Activated T-helper 1 cell treated with anti-CD3 and anti-CD28 coated beads, Interleukin-2, amount 50 U/mL, for 16 hours (primary cell): ENCODE results near the gene TM9SF3.
"Not testable (repeated sequence)": the region's sequence is repeated elsewhere in the genome, so short reads cannot be mapped to it uniquely, and the experiment has no call there.

Experiments used
- DNase-seq, 2 donors: peaks; one replicate each; pipeline ENCODE4 v3.0.0-alpha.2; 2020; ENCODE audit warnings: low read depth in 1 of 2, low spot score in 1 of 2

The TM9SF3 gene

DNA sequence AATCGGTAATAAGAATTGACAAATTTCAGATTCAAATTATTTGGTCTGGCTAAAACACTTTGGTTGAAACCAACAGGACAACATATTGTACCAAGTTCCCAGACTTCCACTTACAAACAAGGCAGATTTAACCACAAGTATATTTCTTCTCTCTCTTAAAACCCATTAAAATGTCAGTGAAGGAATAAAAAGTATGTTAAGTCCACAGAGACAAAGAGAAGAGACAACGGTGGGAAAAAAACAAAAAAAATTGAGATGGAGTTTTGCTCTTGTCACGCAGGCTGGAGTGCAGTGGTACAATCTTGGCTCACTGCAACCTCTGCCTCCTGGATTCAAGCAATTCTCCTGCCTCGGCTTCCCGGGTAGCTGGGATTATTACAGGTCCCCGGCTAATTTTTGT is 16.3 kb downstream of the TM9SF3 start:
- DNase-seq: no peak

- DNase-seq: no peak
Measured at GRCh38 chr10:96568402-96568801, 18.4 kb downstream of the TM9SF3 start.

DNA sequence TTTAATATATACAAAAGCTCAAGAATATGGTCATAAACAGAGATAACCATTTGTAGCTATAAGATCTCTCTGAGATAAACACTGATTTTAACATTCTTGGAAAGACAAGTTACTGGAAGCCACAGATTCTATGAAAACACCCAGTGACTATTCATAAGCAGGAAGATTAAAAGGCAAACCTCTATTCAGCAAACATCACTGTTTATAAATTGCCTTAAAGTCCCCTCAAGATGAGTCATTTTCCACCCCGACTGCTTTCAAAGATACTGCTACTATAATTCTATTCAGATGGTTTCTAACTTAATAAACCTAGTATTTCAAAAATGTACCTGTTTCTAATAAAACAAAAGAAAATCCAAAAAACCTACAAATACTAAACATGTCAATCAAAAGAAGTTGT is 21.0 kb downstream of the TM9SF3 start:
- DNase-seq: no peak

DNA sequence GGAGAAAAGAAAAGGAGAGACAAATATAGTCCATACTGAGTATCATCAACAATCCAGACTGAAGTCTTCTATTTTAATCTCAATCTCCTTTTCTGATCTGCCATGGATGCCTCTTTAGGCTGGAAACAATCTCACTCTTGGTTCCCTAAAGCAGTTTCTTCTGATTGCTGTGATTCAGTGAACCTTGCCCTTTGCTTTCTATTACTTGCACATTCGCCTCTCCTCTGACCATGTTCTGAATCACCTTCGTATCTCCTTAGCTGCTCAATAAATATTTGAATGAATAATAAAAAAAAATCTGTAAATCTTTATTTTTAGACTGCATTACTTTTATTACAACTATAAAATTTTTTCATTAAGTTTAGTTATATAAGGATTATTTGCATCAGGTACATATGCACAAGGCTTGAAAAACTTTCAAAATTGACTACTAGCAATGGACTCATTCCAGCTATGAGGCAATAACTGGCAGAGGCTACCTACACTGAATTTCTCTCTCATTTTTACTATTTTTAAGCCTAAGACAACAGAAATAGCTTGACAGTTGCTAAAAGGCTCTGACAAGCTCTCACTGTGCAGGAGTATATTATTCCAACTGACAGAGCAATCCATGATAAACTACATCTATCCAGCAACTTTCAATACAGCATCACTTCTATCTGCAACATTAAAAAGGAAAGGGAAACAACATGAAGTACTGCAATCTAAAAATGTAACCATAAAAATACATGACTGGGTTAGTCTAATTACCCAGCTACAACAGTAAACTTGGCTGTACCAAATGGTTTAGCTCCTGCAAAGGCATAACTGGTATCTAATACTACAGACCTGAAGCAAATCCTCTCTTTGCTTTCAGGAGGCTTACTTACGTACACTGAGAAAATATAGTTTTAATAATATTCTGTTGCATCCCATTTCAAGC is 25.6 kb downstream of the TM9SF3 start:
- no peak for DNase-seq

- DNase-seq: no peak
Measured at GRCh38 chr10:96560489-96560888, 26.3 kb downstream of the TM9SF3 start.

DNA sequence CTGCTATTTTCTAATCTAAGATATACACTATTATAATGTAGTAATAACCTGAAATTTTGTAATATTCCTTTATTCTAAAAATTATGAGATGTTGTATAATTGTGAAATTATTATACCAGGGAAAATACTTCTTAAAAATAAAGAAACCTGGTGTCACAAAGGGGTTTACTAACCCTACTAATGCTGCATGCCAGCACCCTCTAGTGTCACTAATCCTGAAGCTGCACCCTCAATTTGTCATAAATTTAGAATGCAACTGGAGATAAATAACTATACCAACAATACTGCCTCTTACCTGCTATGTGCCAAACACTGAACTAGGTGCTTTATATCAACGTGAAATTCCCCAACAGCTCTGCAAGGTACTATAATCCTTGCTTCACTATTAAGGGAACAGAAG is 30.8 kb downstream of the TM9SF3 start:
- DNase-seq: no peak

DNA sequence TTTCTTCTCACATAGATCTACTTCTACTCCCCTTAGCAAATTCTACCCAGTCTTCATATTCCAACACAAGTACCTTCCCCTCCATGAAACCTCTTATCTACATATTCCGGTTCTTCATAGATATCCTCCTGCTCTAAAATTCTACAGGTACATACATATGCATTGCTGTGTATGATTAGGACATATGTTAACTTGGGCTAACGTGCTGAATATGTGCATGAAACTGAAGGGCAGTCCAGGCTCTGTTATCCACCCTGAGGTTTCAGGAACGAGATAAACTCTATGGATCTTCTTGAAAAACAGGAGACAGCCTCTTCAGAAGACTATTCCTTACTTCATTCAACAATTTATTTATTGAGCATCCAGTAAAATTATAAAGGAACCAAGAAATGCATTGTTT is 31.5 kb downstream of the TM9SF3 start:
- DNase-seq: no peak

DNA sequence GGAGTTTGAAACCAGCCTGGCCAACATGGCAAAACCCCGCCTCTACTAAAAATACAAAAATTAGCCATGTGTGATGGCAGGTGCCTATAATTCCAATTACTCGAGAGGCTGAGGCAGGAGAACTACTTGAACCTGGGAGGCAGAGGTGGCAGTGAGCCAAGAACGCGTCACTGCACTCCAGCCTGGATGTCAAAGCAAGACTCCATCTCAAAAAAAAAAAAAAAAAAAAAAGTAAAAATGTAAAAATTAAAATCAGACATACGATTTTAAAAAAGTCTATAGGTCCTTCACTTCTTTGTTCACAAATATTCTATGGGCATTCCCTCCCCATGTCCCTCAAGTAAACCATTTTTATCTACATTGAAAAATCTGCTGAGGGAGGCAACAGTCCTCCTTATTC is 38.2 kb downstream of the TM9SF3 start:
- DNase-seq: no peak

DNA sequence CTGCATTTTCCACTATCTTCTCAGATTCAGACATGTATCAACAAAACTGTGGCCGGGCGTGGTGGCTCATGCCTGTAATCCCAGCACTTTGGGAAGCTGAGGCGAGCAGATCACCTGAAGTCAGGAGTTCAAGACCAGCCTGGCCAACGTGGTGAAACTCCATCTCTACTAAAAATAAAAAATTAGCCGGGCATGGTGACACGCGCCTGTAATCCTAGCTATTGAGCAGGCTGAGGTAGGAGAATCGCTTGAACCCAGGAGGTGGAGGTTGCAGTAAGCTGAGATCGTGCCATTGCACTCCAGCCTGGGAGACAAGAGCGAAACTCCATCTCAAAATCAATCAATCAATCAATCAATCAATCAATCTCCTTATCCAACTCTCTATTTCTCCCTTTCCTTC is 41.3 kb downstream of the TM9SF3 start:
- not testable (repeated sequence) for DNase-seq

DNA sequence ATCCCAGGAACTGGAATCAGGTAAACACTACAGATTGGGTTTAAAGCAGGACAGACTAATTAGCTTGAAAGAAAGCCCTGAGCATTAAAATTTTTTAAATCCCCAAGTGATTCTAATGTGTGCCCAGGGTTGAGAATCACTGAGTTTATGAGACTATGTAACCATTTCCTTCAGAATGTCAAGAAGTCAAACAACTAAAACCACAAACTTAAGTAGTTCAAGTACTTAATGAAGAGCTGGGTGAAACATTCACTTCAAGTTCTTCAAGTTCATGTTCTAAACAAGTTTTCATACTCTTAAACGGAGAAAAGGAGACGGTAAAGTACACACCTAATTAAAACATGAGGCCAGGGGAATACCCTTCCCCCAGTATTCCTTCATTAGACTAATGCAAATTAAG is 44.9 kb downstream of the TM9SF3 start:
- no peak for DNase-seq

DNA sequence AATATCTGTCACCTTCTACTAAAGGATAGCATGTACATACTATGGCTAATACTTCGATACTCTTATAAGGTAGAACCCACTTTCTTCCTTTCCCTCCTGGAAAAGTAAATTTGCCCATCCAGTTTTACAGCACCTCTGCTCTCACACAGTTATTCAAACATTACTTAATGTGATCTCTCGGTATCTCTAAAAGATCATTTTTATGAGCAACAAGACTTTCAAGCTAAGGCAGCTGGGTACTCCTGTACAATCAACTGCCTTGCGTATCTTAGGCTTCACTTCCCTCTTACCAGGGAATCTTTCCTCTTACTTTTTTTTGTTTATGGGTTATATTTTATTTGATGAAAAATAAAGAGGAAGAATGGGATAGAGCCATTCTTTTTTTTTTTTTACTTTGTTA is 46.6 kb downstream of the TM9SF3 start:
- no peak for DNase-seq

GRCh38 chr10:96538683-96539082 is 48.1 kb downstream of the TM9SF3 start:
- DNase-seq: no peak

DNA sequence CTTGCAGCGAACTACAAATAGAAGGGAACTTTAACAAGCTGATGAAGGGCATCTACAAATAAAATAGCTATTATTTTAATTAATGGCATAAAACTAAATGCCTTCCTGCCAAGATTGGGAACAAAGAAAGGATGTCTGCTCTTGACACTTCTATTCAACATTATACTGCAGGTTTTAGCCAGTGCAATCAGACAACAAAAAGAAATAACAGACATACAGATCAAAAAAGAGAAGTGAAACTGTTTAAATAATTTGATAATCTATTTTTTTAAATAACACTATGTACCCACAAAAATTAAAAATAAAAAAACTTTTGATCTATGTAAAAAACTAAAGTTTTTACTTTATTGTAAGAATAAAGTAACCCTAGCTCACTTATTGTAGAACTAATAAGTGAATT is 50.7 kb downstream of the TM9SF3 start:
- no peak for DNase-seq

DNA sequence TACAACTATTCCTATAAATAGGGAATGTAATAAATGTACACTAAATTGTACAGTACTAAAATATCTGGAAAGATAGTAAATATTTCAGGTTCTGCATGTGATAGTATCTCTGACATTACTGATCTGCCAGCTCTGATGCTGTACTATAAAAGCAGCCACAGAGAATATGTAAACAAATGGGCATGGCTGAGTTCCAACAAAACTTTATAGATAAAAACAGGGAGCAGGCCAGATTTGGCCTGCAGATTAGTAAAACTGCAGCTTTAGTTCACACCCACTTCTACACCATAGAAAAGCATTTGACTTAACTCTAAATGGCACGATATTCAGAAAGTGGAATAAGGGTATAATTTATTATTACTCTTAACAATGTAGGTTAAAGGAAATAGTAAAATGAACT is 54.3 kb downstream of the TM9SF3 start:
- no peak for DNase-seq

GRCh38 chr10:96529634-96530279 is 57.1 kb downstream of the TM9SF3 start:
- DNase-seq: no peak

DNA sequence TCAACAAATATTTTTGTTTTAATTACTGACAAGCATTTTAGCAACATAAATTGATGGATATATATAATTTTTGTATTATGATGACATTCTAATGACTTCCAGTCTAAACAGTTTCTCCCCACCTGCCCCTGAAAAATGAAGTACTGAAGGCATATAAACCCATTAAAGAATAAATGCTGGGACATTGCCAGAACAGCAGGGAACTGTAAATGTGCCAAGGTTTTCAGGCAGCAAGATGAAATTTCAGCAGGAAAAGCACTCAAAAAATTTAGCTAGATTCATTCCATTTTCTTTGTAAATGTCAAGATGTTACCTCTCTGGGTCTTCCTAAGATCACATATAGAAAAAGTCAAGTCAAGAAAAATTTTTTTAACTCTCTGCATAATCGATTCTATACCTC is 62.1 kb downstream of the TM9SF3 start:
- no peak for DNase-seq

GRCh38 chr10:96517284-96517683 is 69.5 kb downstream of the TM9SF3 start:
- no peak for DNase-seq

DNA sequence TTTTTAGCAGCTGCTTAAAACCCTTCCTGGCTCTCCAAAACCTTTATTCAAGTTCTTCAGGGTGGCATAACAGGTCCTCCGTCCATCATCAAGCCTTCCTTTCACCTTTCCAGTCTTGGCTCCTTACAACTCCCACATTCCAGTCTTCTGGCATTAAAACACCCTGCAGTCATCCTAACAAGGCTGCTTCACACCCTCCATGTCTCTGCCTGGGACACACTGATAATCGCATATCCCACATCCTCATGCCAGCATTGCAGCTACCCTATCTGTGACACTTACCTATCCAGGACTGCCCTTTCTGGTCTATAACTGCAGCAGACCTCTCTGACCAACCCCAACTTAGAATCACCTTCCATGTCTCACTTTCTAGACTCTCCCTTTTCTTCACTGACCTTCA is 70.5 kb downstream of the TM9SF3 start:
- DNase-seq: no peak

DNA sequence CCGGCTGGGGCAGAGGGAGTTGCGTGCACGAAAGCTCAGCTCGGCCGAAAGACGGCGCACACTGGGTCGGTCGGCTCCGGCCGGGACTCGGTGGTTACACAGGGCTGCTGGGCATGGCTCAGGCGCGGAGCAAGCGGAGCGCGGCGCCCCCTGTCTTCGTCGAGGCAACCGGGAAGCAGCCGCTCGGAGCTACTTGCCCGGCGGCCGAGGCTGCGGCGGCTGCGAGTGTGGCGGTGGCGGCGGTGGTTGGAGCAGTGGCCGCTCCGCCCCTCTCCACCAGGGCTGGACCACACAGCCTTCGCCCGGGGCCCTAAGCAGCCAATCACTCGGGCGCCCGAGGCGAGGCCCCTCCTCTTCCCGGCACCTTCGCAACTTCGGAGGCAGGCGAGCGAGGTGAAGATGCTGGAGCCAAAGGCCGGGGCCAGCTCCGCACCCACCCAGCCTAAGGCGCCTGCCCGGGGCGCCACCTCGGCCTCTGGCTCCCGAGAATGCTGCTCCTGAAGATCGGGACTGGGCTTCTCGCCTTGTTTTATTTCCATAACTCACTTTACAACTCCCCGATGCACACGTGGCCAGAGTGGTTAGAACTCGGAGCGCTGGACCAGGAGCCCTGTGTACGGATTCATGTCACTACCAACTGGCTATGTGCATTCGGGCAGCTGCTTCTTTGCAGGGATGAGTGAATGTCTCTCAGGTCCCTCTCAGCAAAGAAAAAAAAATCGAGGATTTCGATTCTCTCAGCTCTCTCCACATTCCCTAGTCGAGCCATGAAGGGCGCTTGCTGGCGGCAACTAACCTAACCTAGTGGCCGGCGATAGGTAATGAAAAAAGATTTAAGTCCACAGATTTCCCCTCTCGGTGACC is 72.9 kb downstream of the TM9SF3 start, which contains the start of gene TLL2:
TLL2 (minus strand) TSS at position 229 of the 864 bp plus-strand sequence. CDS start 241 bp downstream, outside the sequence.
- DNase-seq: peak; percentile 15 to 31

GRCh38 chr10:96513305-96513697 is 73.5 kb downstream of the TM9SF3 start:
- peak in 1 of 2 donors; percentile 19 for DNase-seq

GRCh38 chr10:96512524-96513304 is 74.1 kb downstream of the TM9SF3 start:
- no peak for DNase-seq
